ENCODE measurements around the gene USP49. TPM values are rescaled to one million over a fixed set of nuclear protein-coding genes. Genes with fewer than 3 reads are reported as not detected.

The USP49 gene
- total RNA-seq, 1 experiment from 2014 or later = 3.6 TPM

GRCh38 chr6:41929924-41930323 is 34.7 kb upstream of the USP49 start:
- DNase-seq (ENCODE audit: low read depth) = no peak

GRCh38 chr6:41927253-41927652 is 32.1 kb upstream of the USP49 start:
- no peak for DNase-seq (ENCODE audit: low read depth)

- DNase-seq (ENCODE audit: low read depth) = no peak
Measured at GRCh38 chr6:41922154-41922553, 27.0 kb upstream of the USP49 start.

- DNase-seq (ENCODE audit: low read depth) = peak; percentile 41
Measured at GRCh38 chr6:41921712-41921998, 26.5 kb upstream of the USP49 start.

- DNase-seq (ENCODE audit: low read depth) = peak; percentile 99
Measured at GRCh38 chr6:41920921-41921711, 25.9 kb upstream of the USP49 start, which contains the start of the genes BYSL and MED20. TSS of gene BYSL (plus strand) at chr6:41921499. CDS start at chr6:41921563, 64 bp downstream. TSS of gene MED20 (minus strand) at chr6:41921139. CDS start at chr6:41921018, 121 bp downstream.

- DNase-seq (ENCODE audit: low read depth) = peak; percentile 97
Measured at GRCh38 chr6:41917528-41917927, 22.4 kb upstream of the USP49 start.

- no peak for DNase-seq (ENCODE audit: low read depth)
Measured at GRCh38 chr6:41914869-41915530, 19.8 kb upstream of the USP49 start.

GRCh38 chr6:41914343-41914742 is 19.2 kb upstream of the USP49 start:
- no peak for DNase-seq (ENCODE audit: low read depth)

GRCh38 chr6:41909727-41910126 is 14.6 kb upstream of the USP49 start:
- DNase-seq (ENCODE audit: low read depth) = no peak

- DNase-seq (ENCODE audit: low read depth) = peak; percentile 41
Measured at GRCh38 chr6:41901882-41902519, 6.8 kb upstream of the USP49 start.

- DNase-seq (ENCODE audit: low read depth) = no peak
Measured at GRCh38 chr6:41900861-41901260, 5.7 kb upstream of the USP49 start.

GRCh38 chr6:41896281-41896680 is 1.1 kb upstream of the USP49 start:
- DNase-seq (ENCODE audit: low read depth) = no peak

GRCh38 chr6:41894366-41895299 is 542 bp downstream of the USP49 start:
- peak; percentile 27 for DNase-seq (ENCODE audit: low read depth)

- no peak for DNase-seq (ENCODE audit: low read depth)
Measured at GRCh38 chr6:41892921-41893564, 2.1 kb downstream of the USP49 start.

GRCh38 chr6:41887331-41887751 is 7.8 kb downstream of the USP49 start:
- DNase-seq (ENCODE audit: low read depth) = no peak

- no peak for DNase-seq (ENCODE audit: low read depth)
Measured at GRCh38 chr6:41885930-41886329, 9.2 kb downstream of the USP49 start.

GRCh38 chr6:41884957-41885356 is 10.2 kb downstream of the USP49 start:
- DNase-seq (ENCODE audit: low read depth) = no peak

GRCh38 chr6:41881506-41881905 is 13.7 kb downstream of the USP49 start:
- no peak for DNase-seq (ENCODE audit: low read depth)

- DNase-seq (ENCODE audit: low read depth) = peak; percentile 61
Measured at GRCh38 chr6:41878961-41879405, 16.2 kb downstream of the USP49 start.

GRCh38 chr6:41878246-41878645 is 16.9 kb downstream of the USP49 start:
- DNase-seq (ENCODE audit: low read depth) = peak; percentile 77

- DNase-seq (ENCODE audit: low read depth) = no peak
Measured at GRCh38 chr6:41877051-41877680, 18.0 kb downstream of the USP49 start.
